H1 (cell line): ENCODE measurements around the gene TBC1D22A.

Experiments
- CTCF ChIP-seq, 3 experiments: IDR thresholded peaks; 1 replicate in 2 of 3; 2 replicates in 1 of 3; pipeline versions ENCODE4 v1.5.1 to v1.6.1; 2011; ENCODE audit warnings: low read length in 3 of 3, mild to moderate bottlenecking in 3 of 3, inconsistent platforms in 2 of 3, low read depth in 1 of 3, moderate library complexity in 1 of 3; ENCODE audit not compliant: insufficient read depth in 1 of 3; ENCODE audit errors: control extremely low read depth in 1 of 3
- EZH2 ChIP-seq: fragments of 200-600 bp; sonication (generic); IDR thresholded peaks from 2 replicates; pipeline ENCODE4 v1.7.1; 2012; ENCODE audit warnings: low read depth, mild to moderate bottlenecking, moderate library complexity, low read length, inconsistent platforms; ENCODE audit not compliant: severe bottlenecking
- RAD21 ChIP-seq, 2 experiments: IDR thresholded peaks in 1 of 2; conservative IDR thresholded peaks in 1 of 2; 2 replicates each; pipeline ENCODE4 v1.6.1; 2011; ENCODE audit warnings: low read depth in 2 of 2, low read length in 2 of 2, improper control_type of control experiment in 1 of 2, inconsistent platforms in 1 of 2, mild to moderate bottlenecking in 1 of 2, moderate library complexity in 1 of 2
- USF2 ChIP-seq: IDR thresholded peaks from 2 replicates; pipeline ENCODE4 v1.6.1; 2011; ENCODE audit warnings: low read length, improper control_type of control experiment
- YY1 ChIP-seq: IDR thresholded peaks from 2 replicates; pipeline ENCODE4 v1.6.1; 2011; ENCODE audit warnings: low read depth, mild to moderate bottlenecking, low read length

- TF ChIP-seq RAD21 (IDR thresholded peaks at IDR 0.05 in 1 of 2, conservative IDR thresholded peaks at IDR 0.05 in 1 of 2; ENCODE audit: low read depth in 2 of 2, low read length in 2 of 2) (peak; percentile 19 to 24; a peak in 2 of 4 replicates), YY1 (no peak), CTCF (IDR thresholded peaks at IDR 0.05; ENCODE audit: control extremely low read depth in 1 of 3, insufficient read depth in 1 of 3, low read depth in 1 of 3, low read length in 3 of 3) (peak in 2 of 3 experiments; percentile 24 to 48; a peak in 2 of 4 replicates), USF2 (no peak), EZH2 (no peak)
These were observed 302.0 kb downstream of the TBC1D22A start for GRCh38 chr22:47064416-47064815.
